B cell (primary cell): ENCODE measurements around the gene TTYH3.

ENCODE experiments used
- CTCF ChIP-seq: fragments of 200-600 bp; IDR thresholded peaks from one replicate; pipeline ENCODE4 v1.8.0; 2022; ENCODE audit warnings: antibody characterized with exemption, mild to moderate bottlenecking
- EZH2 ChIP-seq: IDR thresholded peaks from 2 replicates; pipeline ENCODE4 v1.6.1; 2012; ENCODE audit warnings: borderline replicate concordance, low read depth, mild to moderate bottlenecking, moderate library complexity, low read length; ENCODE audit not compliant: insufficient read depth, poor library complexity, severe bottlenecking

GRCh38 chr7:2589341-2589740 is 42.4 kb upstream of the TTYH3 start:
- TF ChIP-seq CTCF: no peak
- TF ChIP-seq EZH2: no peak
